Karpas-422 (cell line): Measurements from ENCODE around the gene CCDC86. TPM values are rescaled to one million over a fixed set of nuclear protein-coding genes. Genes with fewer than 3 reads are reported as not detected.

ENCODE experiments used
- DNase-seq: peaks from one replicate; pipeline ENCODE4 v3.0.0-alpha.2; 2015
- H2AFZ ChIP-seq: fragments of 200-600 bp; sonication (generic); 2 replicates; pipeline ENCODE4 v1.6.1; 2014; ENCODE audit warnings: antibody characterized with exemption, low read length, mixed read lengths
- H3K27ac ChIP-seq: fragments of 200-600 bp; sonication (generic); 2 replicates; pipeline ENCODE4 v1.5.1; 2014; ENCODE audit warnings: mild to moderate bottlenecking, low read length, moderate library complexity
- H3K27me3 ChIP-seq: fragments of 200-600 bp; sonication (generic); 2 replicates; pipeline ENCODE4 v1.6.1; 2014; ENCODE audit warnings: low read length, mixed read lengths
- H3K36me3 ChIP-seq: fragments of 200-600 bp; sonication (generic); 2 replicates; pipeline ENCODE4 v1.6.1; 2014; ENCODE audit warnings: low read length, mixed read lengths; ENCODE audit not compliant: insufficient read depth
- H3K4me1 ChIP-seq: fragments of 200-600 bp; sonication (generic); 2 replicates; pipeline ENCODE4 v1.6.1; 2014; ENCODE audit warnings: mild to moderate bottlenecking, low read length, mixed read lengths
- H3K4me2 ChIP-seq: fragments of 200-600 bp; sonication (generic); 2 replicates; pipeline ENCODE4 v1.6.1; 2014; ENCODE audit warnings: low read length, low read depth, mild to moderate bottlenecking; ENCODE audit not compliant: poor library complexity, severe bottlenecking
- H3K4me3 ChIP-seq: fragments of 200-600 bp; sonication (generic); 2 replicates; pipeline ENCODE4 v1.5.1; 2014; ENCODE audit warnings: mild to moderate bottlenecking, antibody characterized with exemption, low read length, mixed read lengths
- H3K79me2 ChIP-seq: fragments of 200-600 bp; sonication (generic); 2 replicates; pipeline ENCODE4 v1.6.1; 2014; ENCODE audit warnings: mild to moderate bottlenecking, low read length, mixed read lengths
- H3K9ac ChIP-seq: fragments of 200-600 bp; sonication (generic); 2 replicates; pipeline ENCODE4 v1.6.0; 2014; ENCODE audit warnings: low read length
- H3K9me2 ChIP-seq: fragments of 200-600 bp; sonication (generic), shearing (Covaris generic); replicated peaks from 2 replicates; pipeline ENCODE4 v1.6.0; 2014; ENCODE audit warnings: mild to moderate bottlenecking, low read length, moderate library complexity; ENCODE audit not compliant: insufficient read depth
- H3K9me3 ChIP-seq: fragments of 300-700, 200-600 bp; sonication (generic); 2 replicates; pipeline ENCODE4 v1.6.1; 2014; ENCODE audit warnings: low read length, mixed read lengths
- H4K20me1 ChIP-seq: fragments of 200-600 bp; sonication (generic); 2 replicates; pipeline ENCODE4 v1.6.1; 2014; ENCODE audit warnings: mild to moderate bottlenecking, antibody characterized with exemption, low read length, low read depth; ENCODE audit not compliant: insufficient read depth
- total RNA-seq: library from RNA; depleted of rRNA; stranded (reverse); fragments of >200 nt; shearing (Covaris generic); gene quantifications from 2 replicates; pipeline ENCODE4 v1.2.3, GENCODE V29; 2014; ENCODE audit warnings: low replicate concordance

Gene CCDC86
- total RNA-seq, 1 experiment from 2014 or later = 10.4 TPM

DNA sequence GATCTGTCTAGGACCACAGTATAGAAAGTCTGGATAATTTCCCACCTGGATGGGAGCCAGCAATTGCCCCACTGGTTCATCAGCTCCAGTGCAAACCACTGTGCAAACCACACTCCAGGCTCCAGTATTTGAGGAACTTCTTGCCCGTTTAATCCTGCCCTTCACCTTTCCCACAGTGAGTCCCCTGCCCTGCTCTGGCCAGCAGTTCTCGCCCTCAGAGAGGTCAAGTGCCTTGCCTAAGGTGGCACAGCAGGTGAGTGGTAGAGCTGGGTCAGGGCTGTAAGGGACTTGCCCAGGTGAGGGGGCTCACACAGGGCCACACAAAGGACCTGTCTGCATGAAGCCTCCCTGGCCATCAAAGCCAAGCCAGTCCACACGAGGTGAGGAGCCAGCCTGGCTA lies 32.7 kb upstream of the CCDC86 start:
- Histone ChIP-seq H3K9me3 (no peaks in the 10 kb centered on the region), H3K9me2 (no peaks in the 10 kb centered on the region), H3K36me3 (no peaks in the 10 kb centered on the region), H3K4me2 (no peak overlapping the region), H2AFZ (no peak overlapping the region), H4K20me1 (no peaks in the 10 kb centered on the region), H3K4me3 (no peak overlapping the region), H3K9ac (no peak overlapping the region), H3K4me1 (no peaks in the 10 kb centered on the region), H3K79me2 (no peaks in the 10 kb centered on the region), H3K27ac (no peak overlapping the region), H3K27me3 (0 out of 2 replicates have a peak, but pooled peaks cover 3% of the 10 kb centered on the region)
- no peak for DNase-seq

- no peaks in the 10 kb centered on the region for H3K9me3 ChIP-seq
- H3K79me2 ChIP-seq = no peaks in the 10 kb centered on the region
- DNase-seq = no peak
- no peaks in the 10 kb centered on the region for H3K4me1 ChIP-seq
- no peaks in the 10 kb centered on the region for H4K20me1 ChIP-seq
- H3K27me3 ChIP-seq = 0 out of 2 replicates have a peak, but pooled peaks cover 3% of the 10 kb centered on the region
- H3K27ac ChIP-seq = no peak overlapping the region
- no peak overlapping the region for H3K4me3 ChIP-seq
- no peak overlapping the region for H3K4me2 ChIP-seq
- H3K9ac ChIP-seq = no peak overlapping the region
- no peak overlapping the region for H2AFZ ChIP-seq
- no peaks in the 10 kb centered on the region for H3K36me3 ChIP-seq
- H3K9me2 ChIP-seq = no peaks in the 10 kb centered on the region
Measured at GRCh38 chr11:60809691-60810090, 32.2 kb upstream of the CCDC86 start.

DNA sequence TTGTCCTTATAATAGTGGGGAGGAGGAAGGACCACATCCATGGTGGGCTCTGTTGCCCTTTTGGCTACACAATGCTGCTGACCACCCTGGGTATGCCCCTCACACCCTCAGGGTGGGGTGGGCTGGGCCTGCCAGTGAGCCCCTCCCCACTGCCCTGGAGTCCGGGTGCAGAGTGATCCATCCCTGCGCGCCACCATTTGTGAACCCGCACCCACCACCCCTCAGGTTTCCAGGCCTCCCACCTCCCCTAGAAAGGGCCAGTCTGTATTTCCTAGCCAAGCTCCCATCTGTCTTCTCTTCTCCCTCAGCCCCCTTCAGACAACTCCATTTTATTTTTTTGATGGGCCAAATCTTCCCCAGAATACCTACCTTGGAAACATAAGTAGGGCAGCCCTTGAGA lies 31.8 kb upstream of the CCDC86 start:
- H2AFZ ChIP-seq = no peak overlapping the region

GRCh38 chr11:60810569-60810968 lies 31.3 kb upstream of the CCDC86 start:
- H3K79me2 ChIP-seq = no peaks in the 10 kb centered on the region
- H3K9ac ChIP-seq = no peak overlapping the region
- no peak overlapping the region for H3K27ac ChIP-seq
- DNase-seq = no peak
- no peak overlapping the region for H3K4me3 ChIP-seq
- H3K27me3 ChIP-seq = 0 out of 2 replicates have a peak, but pooled peaks cover 3% of the 10 kb centered on the region
- H3K4me1 ChIP-seq = no peaks in the 10 kb centered on the region
- H3K9me2 ChIP-seq = no peaks in the 10 kb centered on the region
- H2AFZ ChIP-seq = no peak overlapping the region
- no peaks in the 10 kb centered on the region for H4K20me1 ChIP-seq
- no peak overlapping the region for H3K4me2 ChIP-seq
- no peaks in the 10 kb centered on the region for H3K36me3 ChIP-seq
- no peaks in the 10 kb centered on the region for H3K9me3 ChIP-seq

More for the DNA sequence above, 31.8 kb upstream of the CCDC86 start:
- Histone ChIP-seq H3K27ac (no peak overlapping the region), H3K36me3 (no peaks in the 10 kb centered on the region), H3K27me3 (0 out of 2 replicates have a peak, but pooled peaks cover 3% of the 10 kb centered on the region), H3K9ac (no peak overlapping the region), H3K4me1 (no peaks in the 10 kb centered on the region), H3K9me2 (no peaks in the 10 kb centered on the region), H3K4me3 (no peak overlapping the region), H3K4me2 (no peak overlapping the region), H3K9me3 (no peaks in the 10 kb centered on the region), H3K79me2 (no peaks in the 10 kb centered on the region), H4K20me1 (no peaks in the 10 kb centered on the region)
- DNase-seq = no peak

DNA sequence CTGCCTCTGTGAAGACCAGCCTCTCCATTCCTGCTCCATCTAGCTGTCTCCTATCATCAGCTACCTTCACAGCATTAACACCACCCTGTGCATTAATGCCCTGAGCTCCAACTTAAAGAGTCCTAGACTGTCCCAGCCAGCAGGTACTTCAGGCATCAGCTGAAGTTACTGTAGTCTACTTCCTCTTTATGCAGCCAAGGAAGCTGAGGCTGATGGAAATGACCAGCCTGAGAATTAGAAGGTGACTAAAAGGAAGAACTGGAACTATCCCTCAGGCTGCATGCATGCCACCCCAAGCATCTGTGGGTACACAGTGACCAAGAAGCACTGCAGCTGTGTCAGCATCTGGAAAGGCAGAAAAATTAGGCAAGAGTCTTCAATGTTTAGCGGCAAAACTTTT lies 28.6 kb upstream of the CCDC86 start:
- peaks cover 6% of the 10 kb centered on the region; the same call in 1 of the 2 replicates for H3K27me3 ChIP-seq
- no peaks in the 10 kb centered on the region for H4K20me1 ChIP-seq
- H3K9ac ChIP-seq = no peak overlapping the region
- H3K9me2 ChIP-seq = no peaks in the 10 kb centered on the region
- no peaks in the 10 kb centered on the region for H3K79me2 ChIP-seq
- no peaks in the 10 kb centered on the region for H3K4me1 ChIP-seq
- no peak overlapping the region for H3K4me3 ChIP-seq
- no peak for DNase-seq
- H3K36me3 ChIP-seq = no peaks in the 10 kb centered on the region; the same call in 1 of the 2 replicates
- no peak overlapping the region for H3K27ac ChIP-seq
- H3K9me3 ChIP-seq = peaks cover 10% of the 10 kb centered on the region
- no peak overlapping the region for H2AFZ ChIP-seq
- H3K4me2 ChIP-seq = no peak overlapping the region

GRCh38 chr11:60814112-60814511 lies 27.8 kb upstream of the CCDC86 start:
- H3K4me1 ChIP-seq = no peaks in the 10 kb centered on the region
- no peaks in the 10 kb centered on the region; the same call in 1 of the 2 replicates for H3K36me3 ChIP-seq
- no peak overlapping the region for H3K4me3 ChIP-seq

DNA sequence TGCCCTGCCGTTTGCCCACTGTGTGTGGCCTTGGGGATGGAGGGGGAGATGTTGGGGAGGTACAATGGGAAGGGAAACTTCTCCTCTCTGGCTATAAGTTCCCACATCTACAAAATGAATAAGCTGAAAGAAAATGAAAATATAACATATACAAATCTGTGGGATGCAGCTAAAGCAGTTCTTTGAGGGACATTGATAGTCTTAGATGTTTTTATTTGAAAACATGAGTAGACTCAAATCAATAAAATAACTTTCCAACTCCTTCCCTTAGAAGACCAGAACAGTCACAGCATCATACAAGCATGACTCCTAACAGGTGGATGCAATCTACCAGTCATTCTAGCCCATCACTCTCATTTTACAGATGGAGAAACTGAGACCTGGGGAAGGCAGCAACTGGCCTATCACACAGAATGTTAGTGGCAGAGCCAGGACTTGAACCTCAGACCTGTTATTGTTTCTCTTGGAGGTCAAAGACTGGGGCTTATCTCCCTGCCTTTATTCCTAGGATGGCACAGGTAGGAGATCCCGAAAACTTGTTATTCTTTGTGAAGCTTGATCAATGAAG lies 25.2 kb upstream of the CCDC86 start:
- H4K20me1 ChIP-seq = no peaks in the 10 kb centered on the region
- peaks cover 6% of the 10 kb centered on the region; the same call in 1 of the 2 replicates for H3K27me3 ChIP-seq
- H3K9ac ChIP-seq = no peak overlapping the region
- H3K4me2 ChIP-seq = no peak overlapping the region
- no peaks in the 10 kb centered on the region for H3K9me2 ChIP-seq
- H3K4me3 ChIP-seq = no peak overlapping the region
- peaks cover 10% of the 10 kb centered on the region for H3K9me3 ChIP-seq
- no peaks in the 10 kb centered on the region for H3K79me2 ChIP-seq
- peaks cover 2% of the 10 kb centered on the region for H3K4me1 ChIP-seq
- H2AFZ ChIP-seq = no peak overlapping the region
- DNase-seq = no peak
- no peaks in the 10 kb centered on the region; the same call in 1 of the 2 replicates for H3K36me3 ChIP-seq
- no peak overlapping the region for H3K27ac ChIP-seq

More at GRCh38 chr11:60814112-60814511, 27.8 kb upstream of the CCDC86 start:
- H3K27me3 ChIP-seq = peaks cover 6% of the 10 kb centered on the region; the same call in 1 of the 2 replicates
- H3K4me2 ChIP-seq = no peak overlapping the region
- no peaks in the 10 kb centered on the region for H3K79me2 ChIP-seq
- no peak overlapping the region for H2AFZ ChIP-seq
- peaks cover 10% of the 10 kb centered on the region for H3K9me3 ChIP-seq
- no peak for DNase-seq
- no peak overlapping the region for H3K27ac ChIP-seq
- H3K9me2 ChIP-seq = no peaks in the 10 kb centered on the region
- no peak overlapping the region for H3K9ac ChIP-seq
- H4K20me1 ChIP-seq = no peaks in the 10 kb centered on the region

DNA sequence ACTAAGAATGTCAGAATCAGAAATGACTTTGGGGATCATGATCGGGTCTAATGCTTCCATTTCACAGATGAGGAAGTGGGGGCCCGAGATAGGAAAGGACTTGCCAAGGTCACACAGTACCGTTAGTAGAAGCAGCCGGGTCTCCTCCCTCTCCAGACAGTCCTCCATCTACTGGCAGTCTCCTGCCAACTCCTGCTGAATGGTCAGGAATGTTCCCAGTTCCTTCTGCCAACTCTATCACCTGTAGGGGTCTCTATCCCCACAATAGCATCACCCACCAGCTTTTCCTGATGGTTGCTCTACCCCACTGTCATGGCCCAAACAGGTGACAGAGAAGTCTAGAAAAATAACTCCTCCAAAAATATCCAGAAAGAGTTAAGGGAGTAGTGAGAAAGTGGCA lies 23.9 kb upstream of the CCDC86 start:
- Histone ChIP-seq H3K4me1 (peaks cover 15% of the 10 kb centered on the region), H3K9me3 (peaks cover 10% of the 10 kb centered on the region), H3K9me2 (no peaks in the 10 kb centered on the region), H3K4me3 (no peak overlapping the region), H3K27me3 (peaks cover 4% of the 10 kb centered on the region; the same call in 1 of the 2 replicates), H3K27ac (no peak overlapping the region), H3K9ac (no peak overlapping the region), H3K36me3 (no peaks in the 10 kb centered on the region; the same call in 1 of the 2 replicates), H3K4me2 (no peak overlapping the region), H2AFZ (no peak overlapping the region), H4K20me1 (no peaks in the 10 kb centered on the region), H3K79me2 (no peaks in the 10 kb centered on the region)
- no peak for DNase-seq
